ENCODE results near the gene PSAT1.

Gene PSAT1

DNA sequence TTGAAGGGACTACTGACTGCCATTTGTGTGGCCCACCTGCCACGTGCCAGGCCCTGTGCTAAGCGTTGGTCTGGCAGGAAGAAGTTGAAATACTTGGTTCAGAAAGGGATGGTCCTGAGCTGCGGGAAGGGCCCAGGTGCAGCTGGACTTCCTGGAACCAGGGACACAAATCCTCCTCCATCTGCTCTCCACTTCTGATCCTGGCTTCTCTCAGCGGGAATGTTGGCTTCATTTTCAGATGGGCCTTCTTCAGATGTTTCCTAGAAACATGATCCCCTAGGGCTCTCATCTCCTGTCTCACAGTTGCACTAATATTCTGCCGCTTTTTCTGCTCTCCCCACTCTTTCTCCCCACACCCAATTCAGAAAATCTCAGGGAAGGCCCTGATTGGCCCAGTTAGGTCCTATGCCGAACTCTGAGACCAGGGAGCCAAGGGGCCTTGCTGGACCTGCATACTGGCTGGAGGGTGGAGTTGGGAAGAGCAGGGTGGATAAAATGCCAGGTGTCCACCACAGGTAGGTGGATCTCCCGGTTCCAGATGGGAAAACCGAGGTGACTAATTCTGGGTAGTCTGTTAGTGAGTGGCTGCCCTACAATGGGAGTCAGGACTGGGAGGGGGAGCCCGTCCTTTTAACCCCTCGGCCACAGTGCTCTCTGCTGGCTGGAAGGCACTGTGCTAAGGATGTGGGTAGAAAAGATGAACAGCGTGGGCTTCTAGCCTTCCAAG is 19.4 kb downstream of the PSAT1 start:
- no peak for DNase-seq (ENCODE audit: low read depth)

DNA sequence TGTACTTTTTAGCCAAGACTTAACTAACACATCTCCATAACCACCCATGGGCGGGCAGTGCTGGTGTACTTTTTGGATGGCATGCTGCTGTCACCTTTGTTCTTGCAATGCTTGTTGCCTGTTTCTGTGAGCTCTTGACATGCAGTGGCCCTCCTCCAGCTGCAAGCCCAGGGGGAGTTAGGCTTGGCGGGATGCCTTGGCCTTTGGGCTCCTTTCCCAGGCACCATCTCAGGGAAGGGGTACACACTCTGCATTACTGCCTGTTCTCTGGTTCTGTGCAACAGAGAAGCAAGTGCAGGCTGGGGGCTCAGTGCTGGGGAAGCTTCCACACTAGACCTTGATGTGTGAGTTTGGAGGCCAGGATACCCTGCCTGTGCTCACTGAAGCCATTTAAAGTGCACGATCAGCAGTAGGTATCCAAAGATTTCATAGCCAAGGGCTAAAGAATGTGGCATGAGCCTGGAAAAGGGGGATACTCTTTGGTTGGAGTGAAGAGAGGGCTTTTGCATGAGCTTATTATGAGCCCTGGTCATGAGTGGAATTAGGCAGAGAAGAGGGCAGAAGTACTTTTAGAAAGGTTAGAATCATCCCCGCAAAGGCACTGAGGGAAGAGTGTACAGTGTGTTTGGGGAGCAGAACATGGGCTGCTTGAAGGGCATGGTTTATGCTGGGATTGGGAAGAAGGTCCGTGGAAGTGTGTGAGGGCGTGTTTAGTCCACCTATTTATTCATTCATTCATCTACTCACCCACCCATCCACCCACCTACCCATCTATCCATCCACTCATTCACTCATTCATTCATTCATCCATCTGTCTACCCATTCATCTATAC is 22.5 kb downstream of the PSAT1 start:
- no peak for DNase-seq (ENCODE audit: low read depth)

DNA sequence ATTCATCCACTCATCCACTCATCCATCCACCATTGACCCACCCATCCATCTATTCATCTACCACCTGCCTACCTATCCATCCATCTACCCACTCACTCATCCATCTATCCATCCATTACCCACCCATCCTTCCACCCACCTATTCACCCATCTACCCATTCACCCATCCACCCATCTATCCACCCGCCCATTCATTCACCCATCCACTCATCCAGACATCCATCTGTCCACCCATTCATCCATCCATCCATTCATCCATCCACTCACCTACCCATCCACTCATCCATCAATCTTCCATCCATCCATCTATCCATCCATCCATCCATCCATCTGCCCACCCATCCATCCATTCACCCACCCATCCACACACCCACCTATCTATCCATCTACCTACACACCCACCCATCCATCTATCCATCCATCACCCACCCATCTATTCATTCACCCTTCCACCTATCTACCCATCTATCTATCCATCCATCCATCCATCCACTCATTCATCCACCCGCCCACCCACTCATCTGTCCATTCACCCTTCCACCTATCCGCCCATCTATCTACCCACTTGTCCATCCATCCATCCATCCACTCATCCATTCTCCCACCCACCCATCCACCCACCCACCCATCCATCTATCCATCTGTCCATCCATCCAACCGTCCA is 23.2 kb downstream of the PSAT1 start:
- no peak for DNase-seq (ENCODE audit: low read depth)

DNA sequence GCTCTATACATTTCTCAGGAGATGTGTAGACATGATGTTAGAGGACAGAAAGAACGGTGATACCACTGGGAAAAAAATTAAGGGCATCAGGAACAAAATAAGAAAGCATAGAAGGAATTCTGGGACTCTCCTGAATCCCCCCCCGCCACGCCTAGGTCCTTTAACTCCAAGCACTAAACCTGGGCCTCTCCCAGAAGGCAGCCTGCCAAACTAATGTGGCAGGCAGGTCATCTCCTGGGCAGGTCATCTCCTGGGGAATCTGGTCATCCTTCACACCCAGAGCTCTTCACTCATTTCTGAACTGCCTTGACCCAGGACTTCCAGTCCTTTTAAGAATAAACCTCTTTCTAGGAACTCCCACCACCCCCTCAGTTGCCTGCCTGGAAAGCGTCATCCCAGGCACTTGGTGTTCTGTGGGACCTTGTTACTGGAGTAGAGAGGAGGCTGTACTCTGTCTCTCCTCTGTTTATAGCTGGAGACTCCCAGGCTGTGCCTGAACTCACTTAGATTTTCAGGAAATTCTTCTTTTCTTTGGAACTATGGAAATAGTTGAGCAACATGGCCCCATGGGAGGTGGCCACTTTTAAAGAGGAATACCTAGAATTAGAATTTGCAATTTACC is 24.1 kb downstream of the PSAT1 start:
- DNase-seq (ENCODE audit: low read depth), result no peak

DNA sequence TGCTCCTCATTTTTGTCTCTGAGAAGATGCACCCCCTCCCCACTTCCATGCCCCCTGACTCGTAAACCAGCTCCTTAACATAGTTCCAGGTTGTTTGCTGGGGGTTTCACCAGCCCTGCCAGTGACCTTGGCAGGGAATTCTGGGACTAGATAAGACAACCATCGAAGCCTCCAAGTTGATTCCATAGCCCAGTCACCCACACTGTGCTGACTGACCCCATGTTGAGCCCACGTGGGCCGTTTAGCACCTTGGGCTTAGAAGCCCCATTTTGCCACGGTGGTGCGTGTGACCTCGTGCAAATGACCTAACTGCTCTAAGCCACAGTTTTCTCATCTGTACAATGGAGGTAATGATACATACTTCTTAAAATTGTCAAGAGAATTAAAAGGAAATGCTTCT is 24.6 kb downstream of the PSAT1 start:
- DNase-seq (ENCODE audit: low read depth), result no peak

DNA sequence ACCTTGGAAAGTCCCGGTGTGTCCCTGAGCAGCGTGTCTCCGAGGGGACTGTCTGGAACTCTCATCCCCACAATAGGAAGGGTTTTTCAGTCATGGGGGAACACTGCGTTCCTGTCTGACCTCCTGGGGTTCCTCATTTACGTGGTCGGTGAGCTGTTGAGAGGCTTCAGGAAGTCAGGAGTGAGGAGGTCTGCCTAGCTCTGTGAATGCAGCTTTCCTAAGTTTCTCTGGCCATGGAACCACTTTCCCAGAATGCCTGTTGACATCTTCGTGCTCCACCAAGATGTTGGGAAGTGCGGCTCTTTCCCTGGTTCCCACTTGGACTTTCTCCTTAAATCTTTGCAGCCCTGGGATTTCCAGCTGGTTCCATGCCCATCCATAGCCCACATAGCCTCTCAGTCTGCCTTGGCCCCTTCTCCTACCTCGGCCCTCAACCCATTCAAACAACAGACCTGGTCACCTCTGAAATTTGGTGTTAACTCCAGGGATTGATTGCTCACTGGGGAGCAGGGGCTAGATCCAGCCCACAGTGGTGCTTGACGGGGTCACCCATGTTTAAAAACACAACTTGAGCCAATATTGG is 27.2 kb downstream of the PSAT1 start:
- DNase-seq (ENCODE audit: low read depth), result no peak

DNA sequence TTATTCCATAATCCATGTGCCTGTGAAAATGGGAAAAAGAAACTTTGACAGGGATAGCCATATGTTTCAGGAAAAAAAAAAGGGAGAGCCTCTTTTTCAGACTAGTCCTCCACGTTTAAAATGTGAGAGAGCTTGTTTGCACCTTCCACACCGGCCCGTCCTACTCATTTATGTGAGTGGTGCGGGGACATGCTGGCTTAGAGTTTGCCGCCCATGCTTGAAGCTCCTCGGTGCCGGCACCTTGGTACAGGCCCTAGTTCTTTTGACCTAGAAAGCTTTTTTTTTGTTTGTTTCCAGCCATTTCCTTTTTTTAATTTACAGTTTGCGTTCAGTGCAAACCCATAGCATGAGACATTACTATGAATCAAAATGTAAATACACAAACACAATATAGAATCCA is 27.8 kb downstream of the PSAT1 start:
- DNase-seq (ENCODE audit: low read depth), result no peak

DNA sequence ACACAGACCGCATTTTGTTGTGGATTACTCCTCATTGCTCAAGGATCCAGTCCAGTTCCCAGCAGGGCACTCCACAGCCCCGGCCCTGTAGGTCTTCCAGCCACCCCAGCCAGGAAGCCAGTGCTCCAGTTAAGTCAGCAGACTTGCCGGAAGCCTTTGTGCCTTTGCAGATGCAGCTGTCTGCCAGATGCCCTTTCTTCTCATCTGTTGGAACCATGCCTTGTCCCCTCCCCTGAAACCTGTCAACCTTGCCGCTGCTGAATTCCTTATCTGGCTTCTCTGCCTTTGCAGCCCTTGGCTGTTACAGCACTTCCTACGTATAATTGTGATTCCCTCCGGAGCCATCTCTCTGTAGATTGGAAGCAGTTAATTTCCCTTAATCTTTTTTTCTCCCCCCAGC is 28.4 kb downstream of the PSAT1 start:
- DNase-seq (ENCODE audit: low read depth), result no peak

DNA sequence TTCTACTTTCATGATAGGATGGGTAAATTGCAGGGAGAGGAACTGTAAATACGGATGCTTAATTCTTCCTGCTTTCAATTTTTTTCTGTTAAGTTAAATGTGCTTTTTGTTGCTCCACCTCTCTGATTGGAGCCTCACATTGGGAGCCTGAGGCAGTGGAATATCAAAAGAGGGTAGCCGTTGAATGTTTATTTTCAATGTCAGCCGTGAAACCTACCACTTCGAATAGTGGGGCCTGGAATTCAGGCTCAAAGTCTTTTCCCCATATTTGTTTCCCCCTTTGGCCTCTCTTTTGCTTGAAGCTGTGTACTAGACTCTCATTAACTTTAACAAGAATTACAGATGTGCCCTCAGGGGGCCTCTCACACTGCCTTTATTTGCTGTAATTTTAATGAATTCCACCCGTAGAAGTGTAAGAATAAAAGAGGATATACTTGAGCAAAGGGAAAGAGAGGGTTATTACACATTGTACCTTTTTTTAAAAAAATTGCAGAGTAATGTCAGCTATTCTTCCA is 29.0 kb downstream of the PSAT1 start:
- DNase-seq (ENCODE audit: low read depth), result no peak

DNA sequence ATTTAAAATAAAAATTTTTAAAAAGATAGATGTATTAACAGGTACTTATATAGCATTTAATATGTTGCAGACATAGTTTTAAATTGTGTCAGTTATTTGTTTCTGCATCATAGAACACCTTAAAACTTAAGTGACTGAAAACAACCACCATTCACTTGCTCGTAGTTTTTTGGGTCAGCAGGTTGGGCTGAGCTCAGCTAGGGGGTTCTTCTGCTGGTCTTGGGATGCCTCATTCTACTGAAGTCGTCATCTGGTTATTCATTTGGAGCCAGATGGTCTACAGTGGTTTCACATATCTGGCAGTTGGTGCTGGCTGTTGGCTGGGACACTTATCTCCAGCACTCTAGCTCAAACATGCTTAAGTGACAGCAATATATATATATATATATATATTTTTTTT is 29.6 kb downstream of the PSAT1 start:
- no peak for DNase-seq (ENCODE audit: low read depth)

DNA sequence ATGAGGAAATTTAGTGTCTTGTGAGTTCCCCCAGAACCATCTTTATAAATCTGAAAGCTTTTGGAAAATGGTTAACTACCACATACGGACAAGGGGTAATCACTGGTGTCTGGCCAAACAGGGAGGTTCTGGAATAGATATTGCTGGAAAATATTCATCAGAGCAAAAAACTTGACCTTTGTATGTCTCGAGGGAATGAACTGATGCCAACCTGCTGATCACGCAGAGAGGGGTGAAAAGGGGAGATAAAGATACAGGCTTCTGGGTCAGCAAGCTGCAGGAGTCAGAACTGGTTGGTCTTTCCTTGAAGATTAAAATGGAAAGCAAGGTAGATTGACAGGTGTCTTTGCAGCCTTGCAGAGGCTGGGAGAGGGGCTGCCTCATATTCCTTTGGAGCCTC is 35.5 kb downstream of the PSAT1 start:
- DNase-seq (ENCODE audit: low read depth), result no peak

DNA sequence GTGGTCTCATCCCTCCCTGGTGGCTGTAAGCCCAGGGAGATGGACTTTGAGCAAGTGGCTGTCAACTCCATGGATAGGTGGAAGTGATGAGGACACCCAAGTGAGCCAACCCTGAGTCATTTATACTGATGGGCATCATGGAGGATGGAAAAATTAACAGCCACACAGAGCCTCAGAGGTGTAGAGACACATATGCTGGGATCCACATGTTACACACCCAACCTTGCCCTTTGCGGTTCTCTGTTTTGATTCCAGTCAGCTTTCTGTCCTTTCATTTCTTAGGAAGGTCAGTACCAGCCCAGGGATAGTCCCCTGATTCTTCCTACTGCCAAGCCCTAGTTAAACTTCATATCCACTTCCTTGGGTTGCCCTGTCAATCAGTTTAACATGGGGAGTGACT is 51.9 kb downstream of the PSAT1 start:
- DNase-seq (ENCODE audit: low read depth), result no peak

DNA sequence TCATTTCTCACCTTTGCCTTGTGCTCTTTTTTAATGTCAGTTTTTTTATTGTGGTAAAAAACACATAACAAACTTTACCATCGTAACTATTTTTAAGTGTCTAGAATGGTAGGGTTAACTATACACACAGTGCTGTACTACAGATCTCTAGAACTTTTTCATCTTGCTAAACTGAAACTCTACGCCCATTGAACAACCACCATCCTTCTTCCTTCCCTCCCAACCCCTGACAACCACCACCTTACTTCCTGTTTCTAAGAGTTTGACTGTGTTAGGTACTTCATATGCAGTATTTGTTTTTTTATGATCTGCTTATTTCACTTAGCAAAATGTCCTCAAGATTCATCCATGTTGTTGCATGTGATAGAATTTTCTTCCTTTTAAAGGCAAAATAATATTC is 54.9 kb downstream of the PSAT1 start:
- DNase-seq (ENCODE audit: low read depth), result no peak

DNA sequence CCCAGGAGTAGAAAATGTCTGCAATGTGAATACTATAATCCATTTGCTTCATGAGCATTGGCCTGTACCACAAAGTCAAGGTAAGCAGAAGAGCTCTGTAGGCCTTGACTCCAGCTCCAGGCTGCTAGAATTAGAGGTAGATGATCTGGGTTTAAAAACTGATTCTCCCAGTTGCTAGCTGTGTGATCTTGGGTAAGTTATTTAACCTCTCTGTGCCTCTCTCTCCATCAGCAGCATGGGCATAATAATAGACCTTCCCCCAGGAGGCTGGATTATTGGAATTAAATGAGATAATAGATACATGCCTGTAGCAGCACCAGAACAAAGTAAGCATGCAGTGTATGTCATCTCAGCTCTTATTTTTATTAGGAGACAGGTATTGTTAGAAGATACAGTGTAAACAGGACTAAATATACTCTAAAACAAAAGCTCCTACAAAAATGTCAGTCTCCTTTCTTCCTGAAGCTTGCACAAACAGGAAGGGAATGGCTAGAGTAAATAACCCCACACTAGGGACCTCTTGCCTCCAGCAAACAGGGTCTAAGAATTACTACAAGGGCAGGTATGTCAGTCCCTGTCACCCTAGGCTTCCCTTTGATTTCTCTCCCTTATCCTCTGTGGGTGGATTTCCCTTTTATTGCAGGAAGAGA is 57.5 kb downstream of the PSAT1 start:
- no peak for DNase-seq (ENCODE audit: low read depth)

DNA sequence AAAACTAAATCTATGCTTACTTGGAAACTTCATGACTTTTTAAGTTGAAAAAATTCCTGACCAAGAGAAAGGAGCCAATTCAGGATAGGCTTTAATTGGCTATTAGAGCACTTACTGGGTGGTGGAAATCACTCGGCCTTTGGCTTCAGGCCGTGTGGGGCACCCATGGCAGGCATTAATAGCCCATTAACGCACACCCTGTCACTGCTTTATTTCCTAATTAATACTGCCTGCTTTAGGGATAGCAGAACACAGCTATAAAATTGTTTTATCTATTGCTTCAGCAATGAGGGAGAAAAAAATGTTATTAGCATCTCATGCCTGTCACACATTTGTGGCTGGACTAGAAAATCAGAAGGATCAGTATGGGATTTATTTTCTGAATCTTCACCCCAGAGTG is 58.1 kb downstream of the PSAT1 start:
- no peak for DNase-seq (ENCODE audit: low read depth)

DNA sequence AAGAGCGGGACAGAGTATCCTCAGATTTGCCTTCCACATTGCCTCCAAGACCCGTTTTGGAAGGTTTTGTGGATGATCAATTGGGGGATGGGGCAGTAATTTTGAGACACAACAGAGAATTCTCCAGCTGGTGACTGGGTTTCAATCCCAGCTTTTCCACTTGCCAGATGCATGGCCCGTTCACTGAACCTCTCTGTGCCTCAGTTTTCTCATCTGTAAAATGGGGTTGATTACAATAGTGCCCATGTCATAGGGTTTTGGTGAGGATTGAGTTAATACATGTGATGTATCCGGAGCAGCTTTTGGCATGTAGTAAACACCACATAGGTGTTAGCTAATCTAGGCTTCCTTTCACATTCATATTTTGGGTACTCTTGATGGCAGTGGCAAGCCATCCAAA is 59.7 kb downstream of the PSAT1 start:
- no peak for DNase-seq (ENCODE audit: low read depth)

DNA sequence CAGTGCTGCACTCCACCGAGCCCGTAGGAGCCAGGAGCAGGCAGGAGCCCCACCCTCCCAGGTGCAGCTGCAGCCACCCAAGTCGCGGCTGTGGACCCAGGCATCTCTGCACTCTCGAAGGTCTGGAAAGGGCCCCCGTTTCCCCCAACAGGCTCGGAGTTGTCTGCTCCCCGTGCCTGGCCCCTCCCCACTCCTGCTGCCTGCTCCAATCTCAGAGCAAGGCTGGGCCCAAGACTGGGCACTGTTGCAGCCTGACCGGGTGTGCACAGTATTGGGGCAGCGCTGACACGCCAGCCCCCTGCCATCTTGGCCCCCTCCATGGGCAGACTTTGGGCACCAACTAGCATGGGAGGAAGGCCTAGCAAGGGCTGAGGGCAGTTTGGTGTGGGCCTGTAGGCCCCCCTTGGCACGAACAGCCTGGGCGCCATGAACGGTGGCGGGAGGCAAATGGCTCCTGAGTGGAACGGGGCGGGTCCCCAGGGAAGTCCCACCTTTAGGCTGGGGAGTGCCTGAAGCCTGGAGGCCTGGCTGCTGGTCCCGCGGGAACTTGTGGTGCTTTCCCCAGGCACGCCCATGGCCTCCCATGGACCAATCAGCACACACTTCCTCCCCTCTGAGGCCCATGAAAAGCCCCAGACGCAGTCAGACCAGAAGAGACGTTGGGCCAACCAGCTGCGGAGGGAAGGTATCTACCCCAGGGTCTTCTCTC is 60.4 kb downstream of the PSAT1 start:
- DNase-seq (ENCODE audit: low read depth), result no peak

DNA sequence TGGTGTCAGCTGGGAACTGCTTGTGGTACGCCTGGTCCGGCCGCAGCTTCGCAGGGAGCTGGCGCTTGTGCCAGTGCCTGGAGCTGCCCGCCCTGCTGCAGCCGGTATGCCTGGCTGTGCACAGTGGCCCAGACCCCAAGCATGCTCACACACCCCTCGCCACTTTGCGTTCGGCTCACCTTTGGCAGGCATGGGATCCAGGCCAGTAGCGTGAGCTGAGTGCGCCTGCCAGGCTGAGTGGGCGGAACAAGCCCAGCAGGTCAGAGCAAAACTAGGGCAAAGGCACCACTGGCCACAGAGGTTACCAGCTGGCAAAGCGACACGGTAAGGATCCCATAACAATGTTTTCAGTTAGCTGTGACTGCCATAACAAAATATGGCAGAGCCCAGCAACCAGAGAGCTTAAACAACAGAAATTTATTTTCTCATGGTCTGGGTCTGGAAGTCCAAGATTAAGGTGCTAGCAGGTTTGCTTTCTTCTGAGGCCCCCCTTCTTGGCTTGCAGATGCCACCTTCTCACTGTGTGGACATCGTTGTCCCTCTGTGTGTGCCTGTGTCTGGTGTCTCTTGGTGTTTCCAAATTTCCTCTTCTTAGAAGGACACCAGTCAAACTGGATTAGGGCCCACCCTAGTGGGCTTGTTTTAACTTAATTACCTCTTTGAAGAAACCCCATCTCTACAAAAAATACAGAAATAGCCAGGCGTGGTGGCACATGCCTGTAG is 61.6 kb downstream of the PSAT1 start:
- DNase-seq (ENCODE audit: low read depth), result no peak

DNA sequence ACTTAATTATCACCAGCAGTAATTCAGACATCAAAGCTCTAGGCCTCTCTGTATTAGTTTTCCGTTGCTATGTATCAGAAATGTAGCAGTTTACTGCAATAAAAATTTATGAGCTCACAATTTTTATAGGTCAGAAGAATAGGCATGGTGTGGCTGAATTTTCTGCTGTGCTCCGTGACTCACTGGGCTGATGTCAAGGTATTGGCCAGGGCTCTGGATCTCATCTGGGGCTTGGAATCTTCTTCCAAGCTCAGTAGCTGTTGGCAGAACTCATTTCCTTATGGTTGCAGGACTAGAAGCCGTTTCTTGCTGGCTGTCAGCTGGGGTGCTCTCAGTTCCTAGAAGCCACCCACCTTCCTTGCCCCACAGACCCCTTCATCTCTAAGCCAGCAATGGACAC is 66.3 kb downstream of the PSAT1 start:
- no peak for DNase-seq (ENCODE audit: low read depth)

Data from stimulated activated CD8-positive, alpha-beta memory T cell treated with anti-CD3 and anti-CD28 coated beads, Interleukin-4, amount 100 ng/mL, for 24 hours (primary cell).